HG03025 (cell line): ENCODE results near the gene NAB1.

Experiments used
- ATAC-seq: cut with Tn5 transposase; IDR thresholded peaks from one replicate; pipeline ENCODE4 v1.9.1; 2021; ENCODE audit warnings: mild to moderate bottlenecking, moderate library complexity; ENCODE audit not compliant: unreplicated experiment, low FRiP score

The NAB1 gene

DNA sequence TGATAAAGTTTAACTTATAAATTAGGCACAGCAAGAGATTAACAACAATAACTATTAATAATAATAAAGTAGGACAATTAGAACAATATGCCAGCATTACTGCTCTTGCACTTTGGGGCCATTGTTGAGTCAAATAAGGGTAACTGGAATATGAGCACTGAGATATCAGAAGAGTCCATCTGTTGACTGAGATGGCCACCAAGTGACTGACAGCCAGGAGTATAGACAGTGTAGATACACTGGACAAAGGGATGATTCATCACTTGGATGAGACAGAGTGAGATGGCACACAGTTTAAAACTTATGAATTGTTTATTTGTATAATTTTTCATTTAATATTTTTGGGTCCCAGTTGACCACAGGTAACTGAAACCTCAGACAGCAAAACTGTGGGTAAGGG lies 20.0 kb downstream of the NAB1 start:
- ATAC-seq, result no peak

- no peak for ATAC-seq
These were observed 21.5 kb downstream of the NAB1 start for GRCh38 chr2:190670182-190670946.

- ATAC-seq, result peak; percentile 48
These were observed 26.2 kb downstream of the NAB1 start for GRCh38 chr2:190674966-190675650.

DNA sequence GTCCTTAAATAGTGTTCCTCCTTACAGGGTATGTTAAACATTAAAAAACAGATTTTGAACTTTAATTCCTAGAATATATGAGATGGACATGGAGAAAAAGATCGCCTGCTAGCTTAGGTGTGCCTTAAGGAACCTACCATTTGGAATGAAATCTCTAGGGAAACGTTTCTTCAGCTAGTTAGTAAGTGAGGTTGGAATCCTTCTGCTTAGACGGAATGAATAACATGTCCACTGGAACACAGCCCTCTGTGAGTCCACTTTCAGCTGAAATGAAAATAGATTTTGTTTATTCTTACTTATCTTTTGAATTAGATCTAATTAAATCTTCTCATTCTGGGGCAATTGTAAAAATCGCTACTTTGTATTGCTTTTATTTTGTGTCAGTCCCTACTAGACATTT lies 28.4 kb downstream of the NAB1 start:
- no peak for ATAC-seq

DNA sequence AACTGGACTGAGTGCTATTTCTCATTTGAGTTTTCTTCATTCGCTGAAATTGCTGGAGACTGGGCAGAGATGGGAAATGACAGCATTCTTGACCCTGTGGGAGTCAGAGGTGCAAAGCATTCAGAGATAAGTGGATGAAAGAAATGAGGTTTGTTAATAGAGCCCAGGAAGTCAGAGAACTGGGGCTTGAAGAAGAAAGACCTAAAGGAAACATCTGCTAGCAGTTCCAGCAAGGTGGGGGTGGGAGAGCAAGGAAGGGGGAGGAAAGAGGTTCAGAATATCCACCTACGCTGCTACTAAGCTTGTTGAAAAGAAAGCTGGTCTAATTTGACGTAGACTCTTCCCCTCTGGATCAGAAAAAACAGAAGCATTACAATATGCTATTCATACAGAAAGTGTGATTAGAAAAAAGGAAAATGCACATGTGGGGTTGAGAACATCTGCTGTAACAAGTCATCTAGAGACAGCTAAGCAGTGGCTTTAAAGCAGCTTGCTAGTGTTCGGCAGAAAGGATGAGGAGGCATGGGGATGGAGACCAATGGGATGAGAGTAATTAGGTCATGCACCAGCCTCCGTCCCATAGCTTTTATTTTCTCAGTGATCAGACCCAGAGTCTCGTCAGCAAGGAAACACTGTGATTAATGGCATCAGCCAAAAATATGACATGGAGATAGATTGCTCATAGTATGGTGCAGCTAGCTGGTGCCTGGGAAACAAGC lies 29.7 kb downstream of the NAB1 start:
- peak; percentile 53 for ATAC-seq

- no peak for ATAC-seq
These were observed 30.5 kb downstream of the NAB1 start for GRCh38 chr2:190679391-190679790.

DNA sequence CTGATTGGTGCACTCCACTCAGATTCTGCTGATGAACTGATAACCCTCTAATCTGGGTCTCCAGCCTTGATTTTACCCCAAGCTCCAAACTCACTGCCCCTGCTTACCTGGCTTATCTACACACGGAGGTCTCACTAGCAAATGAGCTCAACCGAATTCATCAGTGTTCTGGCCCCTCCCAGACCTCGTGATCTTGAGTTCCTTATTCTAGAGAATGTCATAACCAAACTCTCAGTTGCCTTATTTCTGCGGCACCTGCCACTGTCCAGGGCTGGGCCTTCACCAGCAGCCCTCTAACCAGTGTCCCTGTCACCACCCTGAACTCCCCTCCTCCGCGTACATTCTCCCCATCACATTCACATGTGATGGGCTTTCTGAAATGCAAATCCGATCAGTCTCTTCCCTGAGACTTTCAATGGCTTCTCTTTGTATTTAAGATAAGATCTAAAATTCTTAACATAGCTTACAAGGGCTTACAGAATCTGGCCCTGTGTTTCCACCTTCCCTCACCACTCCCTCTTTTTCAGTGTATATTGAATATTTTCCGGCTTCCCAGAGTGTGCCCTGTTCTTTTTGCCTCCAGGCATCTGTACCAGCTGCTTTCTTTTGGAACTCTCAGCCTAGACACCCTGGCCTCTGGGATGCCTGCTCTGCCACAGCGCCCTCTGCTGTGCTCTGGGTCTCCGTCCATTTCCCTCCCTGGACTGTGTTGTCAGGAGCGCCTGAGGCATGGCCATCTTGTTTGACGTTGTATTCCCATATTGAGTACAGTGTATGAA lies 31.1 kb downstream of the NAB1 start:
- ATAC-seq, result peak; percentile 55

GRCh38 chr2:190682168-190682567 lies 33.3 kb downstream of the NAB1 start:
- no peak for ATAC-seq

DNA sequence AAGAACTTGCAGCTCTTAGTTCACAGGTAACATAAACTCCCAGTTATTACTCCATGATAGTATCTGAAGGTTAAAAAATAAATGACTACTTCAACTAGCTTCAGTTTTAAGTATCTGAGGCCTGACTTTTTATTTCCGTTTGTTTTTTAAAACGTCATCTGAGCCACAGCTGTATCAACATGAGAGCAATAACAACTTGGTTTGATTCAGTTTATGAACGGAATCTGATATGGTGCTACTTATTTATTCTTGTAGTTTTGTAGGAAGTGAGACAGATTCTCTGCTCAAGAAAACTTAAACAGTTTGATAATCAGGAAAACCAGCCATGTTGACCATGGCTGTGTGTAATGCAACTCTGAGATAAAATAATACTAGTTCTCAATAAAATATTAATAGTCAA lies 34.9 kb downstream of the NAB1 start:
- no peak for ATAC-seq

DNA sequence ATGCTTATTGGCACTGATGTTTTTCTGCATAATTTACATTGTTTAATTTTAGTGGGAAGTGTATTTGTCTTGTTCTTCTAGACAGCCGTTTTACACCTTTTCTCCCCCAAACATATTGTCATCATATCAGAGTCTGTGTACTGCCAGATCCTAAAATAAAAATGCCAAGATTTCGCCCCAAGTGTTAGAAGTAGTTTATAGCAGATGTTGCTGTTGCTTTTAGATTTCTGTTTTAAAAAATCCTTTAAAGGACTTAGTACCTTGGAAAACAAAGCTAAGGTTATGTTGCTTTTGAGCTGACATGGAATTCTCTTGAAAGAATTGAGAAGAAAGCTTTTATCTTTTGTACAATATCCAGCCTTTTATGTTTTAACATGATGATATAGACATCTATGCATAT lies 36.0 kb downstream of the NAB1 start:
- ATAC-seq, result no peak

DNA sequence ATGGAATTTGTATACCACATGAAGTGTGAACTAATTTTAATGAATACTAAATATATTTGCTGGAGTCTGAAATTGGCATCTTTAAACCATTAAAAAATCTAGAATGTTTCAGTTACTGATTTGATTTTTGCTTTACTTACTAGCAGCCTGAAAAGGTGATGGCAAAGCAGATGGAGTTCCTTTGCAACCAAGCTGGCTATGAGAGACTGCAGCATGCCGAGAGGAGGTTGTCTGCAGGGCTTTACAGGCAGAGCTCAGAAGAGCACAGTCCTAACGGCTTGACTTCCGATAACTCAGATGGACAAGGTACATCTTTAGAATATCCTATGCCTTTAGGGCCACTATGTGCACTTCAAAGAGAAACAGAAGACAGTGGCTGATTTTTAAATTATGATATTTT lies 36.5 kb downstream of the NAB1 start:
- ATAC-seq, result no peak

DNA sequence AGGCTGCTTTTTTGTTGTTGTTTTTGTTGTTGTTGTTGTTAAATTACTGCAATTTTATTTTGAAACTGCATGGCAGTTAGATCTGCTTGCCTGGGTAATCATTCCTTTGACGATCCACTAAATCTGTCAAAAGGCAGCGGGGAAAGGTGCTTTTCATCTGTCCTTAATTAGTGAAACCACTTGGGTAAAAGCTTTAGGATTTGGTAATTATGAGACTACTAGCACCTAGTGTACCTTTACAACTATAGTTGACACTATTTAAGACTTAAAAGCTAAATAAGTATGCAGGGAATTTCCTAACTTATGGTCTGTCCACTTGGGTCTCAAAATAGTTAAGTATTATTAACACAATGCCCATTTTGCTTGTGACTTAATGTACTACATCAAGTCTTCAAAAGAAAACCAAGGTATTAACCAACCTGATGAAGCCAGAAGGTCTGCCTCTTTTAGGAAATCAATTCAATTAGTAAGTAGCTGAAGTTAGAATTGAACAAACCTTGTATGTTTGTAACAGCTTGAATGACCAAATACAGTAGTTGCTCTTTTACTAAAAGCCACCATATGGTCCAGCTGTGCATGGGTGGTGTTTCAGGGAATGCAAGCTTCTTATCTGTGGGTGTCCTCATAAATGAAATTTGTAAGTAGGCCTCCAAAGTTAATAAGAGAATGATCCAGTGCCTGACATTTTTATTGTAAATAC lies 44.8 kb downstream of the NAB1 start:
- peak; percentile 51 for ATAC-seq

DNA sequence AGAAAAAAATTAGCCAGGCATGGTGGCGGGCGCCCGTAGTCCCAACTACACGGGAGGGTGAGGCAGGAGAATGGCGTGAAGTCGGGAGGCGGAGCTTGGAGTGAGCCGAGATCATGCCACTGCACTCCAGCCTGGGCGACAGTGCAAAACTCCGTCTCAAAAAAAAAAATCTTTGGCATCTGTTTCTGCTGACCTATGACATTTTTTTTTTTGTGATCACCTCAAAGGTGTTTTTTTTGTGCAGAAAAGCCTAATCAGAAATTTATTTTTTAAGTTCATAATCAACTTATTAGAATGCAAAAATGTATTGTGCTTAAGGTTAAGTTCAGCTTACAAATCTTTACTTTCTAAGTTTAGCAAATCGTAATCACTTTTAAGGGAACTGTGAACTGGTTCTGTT lies 45.6 kb downstream of the NAB1 start:
- no peak for ATAC-seq

- no peak for ATAC-seq
These were observed 46.9 kb downstream of the NAB1 start for GRCh38 chr2:190695739-190696138.

- no peak for ATAC-seq
These were observed 48.0 kb downstream of the NAB1 start for GRCh38 chr2:190696792-190697398.

DNA sequence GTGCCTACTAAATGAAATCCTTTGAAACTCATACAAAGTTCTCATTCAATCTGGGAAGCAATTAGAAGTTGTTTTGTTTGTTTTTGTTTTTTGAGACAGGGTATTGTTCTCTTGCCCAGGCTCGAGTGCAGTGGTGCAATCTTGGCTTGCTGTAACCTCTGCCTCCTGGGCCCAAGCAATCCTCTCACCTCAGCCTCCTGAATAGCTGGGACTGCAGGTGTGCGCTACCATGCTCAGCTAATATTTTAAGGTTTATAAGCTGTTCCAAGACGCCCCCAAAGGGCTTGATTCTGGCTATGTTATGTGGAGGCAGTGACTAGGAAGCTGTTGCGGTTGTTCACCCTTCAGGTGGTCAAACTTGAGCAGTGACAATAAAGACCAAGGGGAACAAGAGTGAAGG lies 48.5 kb downstream of the NAB1 start:
- ATAC-seq, result no peak

DNA sequence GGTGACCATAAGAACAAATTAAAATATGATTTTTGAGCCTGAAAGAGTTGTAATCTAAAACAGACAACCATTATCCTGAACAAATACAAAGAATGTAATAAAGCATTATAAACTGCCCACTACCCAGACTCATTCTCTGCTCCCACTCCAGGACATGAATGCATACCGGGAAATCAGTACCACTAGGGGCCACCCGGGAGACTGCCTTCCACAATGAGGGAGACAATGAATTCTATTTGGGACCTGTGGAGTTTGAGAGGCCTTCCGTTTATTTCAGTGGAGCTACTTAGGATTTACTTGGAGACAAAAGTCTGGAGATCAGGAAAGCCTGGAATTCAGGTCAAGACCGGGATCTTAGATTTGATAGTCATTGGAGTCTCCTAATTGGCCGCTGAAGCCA lies 50.0 kb downstream of the NAB1 start:
- no peak for ATAC-seq

- no peak for ATAC-seq
These were observed 52.7 kb downstream of the NAB1 start for GRCh38 chr2:190701586-190701985.

- ATAC-seq, result no peak
These were observed 56.4 kb downstream of the NAB1 start for GRCh38 chr2:190705280-190705679.

DNA sequence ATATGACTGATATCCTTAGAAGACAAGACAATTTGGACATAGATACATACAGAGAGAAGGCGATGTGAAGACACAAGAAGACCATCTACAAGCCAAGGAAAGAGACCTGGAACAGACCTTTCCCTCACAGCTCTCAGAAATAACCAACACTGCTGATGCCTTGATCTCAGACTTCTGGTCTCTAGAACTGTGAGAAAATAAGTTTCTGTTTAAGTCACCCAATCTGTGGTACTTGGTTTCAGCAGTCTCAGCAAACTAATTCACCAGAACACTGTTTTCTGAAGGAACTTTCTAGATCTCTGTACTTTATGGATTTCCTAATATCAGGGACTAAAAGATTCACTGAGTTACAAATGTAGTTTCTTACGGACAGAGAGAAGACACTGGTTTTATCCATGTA lies 58.8 kb downstream of the NAB1 start:
- no peak for ATAC-seq
